DMS153 treated with DMSO at 0.1 percent for 48 hours (cell line): ENCODE measurements around the gene CCDC78.
A peak's percentile ranks its signal among the peaks of the same experiment; 100 is the strongest.
"Not testable (repeated sequence)": the region's sequence is repeated elsewhere in the genome, so short reads cannot be mapped to it uniquely, and the experiment has no call there.

Experiments
- DNase-seq: peaks from one replicate; lab custom pipeline; 2025; ENCODE audit not compliant: unreplicated experiment; lab: John Stamatoyannopoulos, UW

Gene CCDC78

DNA sequence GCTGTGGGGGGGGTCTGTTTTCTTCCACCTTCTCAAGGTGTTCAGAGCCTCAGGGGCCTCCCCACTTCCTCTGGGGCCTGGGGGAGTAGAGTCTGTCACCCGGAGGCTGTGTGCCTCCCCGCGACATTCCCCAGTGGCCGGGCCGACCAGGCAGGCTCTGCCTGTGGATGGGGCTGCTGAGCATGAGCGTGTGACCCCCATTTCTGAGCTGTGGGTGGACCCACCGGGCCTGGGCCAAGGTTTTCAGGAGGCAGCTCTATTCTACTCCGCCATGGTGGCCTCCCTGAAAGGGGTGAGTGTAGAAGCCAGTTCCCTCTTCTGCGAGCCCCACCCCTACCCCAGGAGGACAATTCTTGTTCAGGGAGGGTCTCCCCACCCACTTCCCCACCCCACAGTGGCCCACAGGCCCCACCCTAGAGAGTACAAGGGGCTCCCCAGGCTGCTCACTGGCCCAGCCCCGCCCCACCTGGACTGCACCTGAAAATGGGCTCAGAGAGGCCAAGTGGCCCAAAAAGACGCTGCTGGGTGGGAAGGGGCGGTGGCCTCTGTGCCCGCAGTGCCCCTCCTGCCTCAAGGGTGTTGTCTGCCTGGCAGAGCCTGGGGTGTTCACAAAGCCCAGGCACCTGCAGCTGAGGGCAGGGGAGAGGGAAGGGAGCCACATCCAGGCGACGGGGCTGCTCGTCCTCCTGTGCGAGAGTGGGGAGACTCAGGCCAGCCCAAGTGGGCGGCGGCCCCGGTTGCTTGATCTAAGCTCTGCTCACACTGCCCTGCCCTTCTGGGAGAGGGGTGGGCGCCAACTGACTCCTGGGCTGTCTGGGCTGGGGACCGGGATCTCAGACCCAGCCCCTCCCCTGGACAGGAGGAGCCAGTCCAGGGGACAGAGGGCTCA is 35.6 kb upstream of the CCDC78 start:
- no peak for DNase-seq

- no peak for DNase-seq
Measured at GRCh38 chr16:760545-761343, 34.5 kb upstream of the CCDC78 start, which contains the start of gene MSLN. MSLN (plus strand) TSS chr16:760734; CDS start chr16:762681, 1,947 bp downstream.

DNA sequence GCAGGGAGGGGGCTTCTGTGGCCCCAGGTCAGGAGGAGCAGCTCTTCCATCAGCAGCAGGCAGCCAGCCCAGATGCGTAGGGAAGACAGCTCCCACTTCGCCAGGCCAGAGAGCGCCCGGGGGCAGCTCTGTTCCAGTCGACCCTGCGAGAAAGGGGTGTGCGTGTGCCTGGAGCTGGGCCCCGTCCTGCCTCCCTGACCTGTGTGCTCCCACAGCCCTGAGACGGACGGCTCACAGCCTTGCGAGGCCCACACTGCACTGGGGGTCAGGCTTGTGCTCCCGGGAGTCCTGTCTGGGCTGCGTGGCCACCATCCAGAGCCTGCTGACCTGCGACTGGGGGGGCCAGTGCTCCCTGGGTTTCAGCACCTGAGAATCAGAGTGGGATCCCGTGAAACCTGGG is 33.8 kb upstream of the CCDC78 start:
- DNase-seq, result no peak

DNA sequence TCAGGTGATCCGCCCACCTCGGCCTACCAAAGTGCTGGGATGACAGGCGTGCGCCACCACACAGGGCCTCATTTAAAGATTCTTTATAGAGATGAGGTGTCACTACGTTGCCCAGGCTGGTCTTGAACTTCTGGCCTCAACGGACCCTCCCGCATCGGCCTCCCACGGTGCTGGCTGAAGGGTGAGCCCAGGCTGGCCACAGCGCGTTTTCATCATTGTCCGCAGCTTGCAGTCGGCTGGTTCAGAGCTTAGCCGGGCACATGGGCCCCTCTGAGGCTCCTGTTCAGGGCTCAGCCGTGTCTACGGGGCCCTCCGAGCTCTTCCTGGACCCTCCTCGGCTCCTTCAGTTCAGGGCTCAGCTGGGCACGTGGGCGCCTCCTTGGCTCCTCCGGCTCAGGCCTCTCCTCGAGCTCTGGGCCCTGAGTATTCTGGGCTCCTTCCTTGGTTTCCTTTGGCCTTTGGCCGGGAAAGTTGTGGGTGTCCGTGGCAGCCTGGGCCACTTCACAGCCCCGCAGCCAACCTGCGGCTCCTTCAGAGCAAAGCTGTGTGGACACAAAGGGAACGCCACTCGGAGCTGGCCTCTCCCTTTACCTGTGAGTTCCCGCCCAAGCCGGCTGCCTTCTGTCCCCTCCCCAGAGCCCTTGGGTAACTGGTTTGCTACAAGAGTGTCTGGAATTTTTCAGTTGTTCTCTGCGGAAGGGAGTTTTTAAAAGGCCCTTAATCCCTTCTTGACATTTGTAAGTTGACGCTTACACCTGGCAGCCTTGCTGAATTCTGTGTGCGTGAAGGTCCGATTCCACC is 33.1 kb upstream of the CCDC78 start:
- peak; percentile 8 for DNase-seq

DNA sequence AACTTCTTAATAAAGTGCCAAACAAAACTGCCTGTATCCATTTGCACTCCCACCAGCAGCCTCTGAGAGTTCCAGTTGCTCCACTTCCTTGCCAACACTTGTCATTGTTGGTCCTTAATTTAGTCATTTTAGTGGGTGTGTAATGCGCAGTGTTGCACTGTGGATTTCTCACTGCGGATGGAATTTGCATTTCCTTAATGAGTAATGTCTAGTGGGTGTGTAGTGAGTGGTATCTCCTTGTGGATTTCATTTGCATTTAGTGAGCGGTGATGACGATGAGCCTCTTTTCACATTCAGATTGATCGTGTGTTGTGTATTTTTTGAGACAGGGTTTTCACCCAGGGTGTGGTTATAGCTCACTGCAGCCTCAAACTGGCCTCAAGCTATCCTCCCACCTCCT is 30.2 kb upstream of the CCDC78 start:
- no peak for DNase-seq

DNA sequence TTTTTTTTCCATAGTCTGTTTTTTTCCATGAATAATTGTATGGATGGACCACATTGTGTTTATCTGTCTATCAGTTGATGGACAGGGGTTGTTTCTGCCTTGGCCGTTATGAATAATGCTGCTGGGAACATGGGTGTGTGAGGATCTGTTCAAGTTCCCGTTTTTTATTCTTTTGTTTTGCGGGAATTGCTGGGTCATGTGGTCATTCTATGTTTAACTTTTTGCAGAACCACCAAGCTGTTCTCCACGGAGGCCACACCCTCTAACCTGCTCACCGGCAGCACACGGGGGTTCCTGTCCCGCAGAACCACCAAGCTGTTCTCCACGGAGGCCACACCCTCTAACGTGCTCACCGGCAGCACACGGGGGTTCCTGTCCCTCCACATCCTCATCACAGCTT is 28.4 kb upstream of the CCDC78 start:
- no peak for DNase-seq

DNA sequence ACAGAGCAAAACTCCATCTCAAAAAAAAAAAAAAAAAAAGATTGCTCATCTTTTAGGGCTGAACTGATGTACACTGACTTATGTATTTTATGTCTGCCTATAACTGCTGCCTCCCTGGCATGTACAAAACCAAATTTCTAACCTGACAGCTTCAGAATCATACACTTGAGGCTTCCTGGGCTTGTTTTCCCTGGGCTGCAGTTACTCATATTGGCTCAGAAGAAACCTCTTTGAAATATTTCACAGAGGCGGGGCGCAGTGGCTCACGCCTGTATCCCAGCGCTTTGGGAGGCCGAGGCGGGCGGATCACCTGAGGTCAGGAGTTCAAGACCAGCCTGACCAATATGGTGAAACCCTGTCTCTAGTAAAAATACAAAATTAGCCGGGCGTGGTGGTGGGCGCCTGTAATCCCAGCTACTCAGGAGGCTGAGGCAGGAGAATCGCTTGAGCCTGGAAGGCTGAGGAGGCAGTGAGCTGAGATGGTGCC is 27.9 kb upstream of the CCDC78 start:
- not testable (repeated sequence) for DNase-seq

GRCh38 chr16:752007-752312 is 25.7 kb upstream of the CCDC78 start:
- no peak for DNase-seq

DNA sequence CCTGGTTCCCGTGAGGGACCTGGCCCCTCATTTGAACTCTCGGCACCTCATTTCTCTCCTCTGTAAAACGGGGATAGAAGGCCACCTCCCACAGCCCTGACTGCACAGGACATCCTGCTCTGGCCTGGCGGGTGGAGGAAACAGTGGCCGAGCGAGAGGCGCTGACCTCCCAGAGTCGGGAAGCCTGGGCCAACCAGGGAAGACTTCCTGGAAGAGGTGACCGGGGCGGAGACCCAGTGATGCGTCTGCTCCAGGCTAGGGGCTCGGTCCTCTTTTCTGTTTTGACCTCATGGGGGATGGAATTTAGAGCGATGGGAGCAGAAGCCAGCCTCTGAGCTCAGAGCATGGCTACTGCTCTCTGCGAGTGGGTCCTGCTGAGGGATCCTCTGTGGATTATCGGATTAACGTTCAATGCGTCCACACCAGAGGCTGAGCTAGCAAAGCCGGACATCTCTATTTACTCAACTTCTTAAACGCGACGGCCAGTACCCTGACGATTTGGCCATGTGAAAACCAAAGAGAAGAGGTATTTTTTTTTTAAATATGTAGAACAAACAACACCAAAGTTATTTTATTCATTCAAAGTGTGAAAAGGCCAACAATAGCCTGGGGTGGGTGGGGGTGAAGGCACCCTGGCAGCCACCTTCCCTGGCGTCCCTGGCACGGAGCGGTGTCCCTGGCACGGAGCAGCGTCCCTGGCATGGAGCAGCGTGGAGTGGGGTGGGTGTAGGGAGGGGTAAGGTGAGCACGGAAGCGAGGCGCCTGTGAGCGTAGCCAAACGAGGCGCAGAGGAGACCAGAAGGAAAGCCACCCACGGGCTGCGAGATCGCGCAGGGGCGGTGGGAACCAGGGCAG is 25.1 kb upstream of the CCDC78 start:
- DNase-seq, result no peak

GRCh38 chr16:750485-750884 is 24.2 kb upstream of the CCDC78 start:
- DNase-seq, result no peak

DNA sequence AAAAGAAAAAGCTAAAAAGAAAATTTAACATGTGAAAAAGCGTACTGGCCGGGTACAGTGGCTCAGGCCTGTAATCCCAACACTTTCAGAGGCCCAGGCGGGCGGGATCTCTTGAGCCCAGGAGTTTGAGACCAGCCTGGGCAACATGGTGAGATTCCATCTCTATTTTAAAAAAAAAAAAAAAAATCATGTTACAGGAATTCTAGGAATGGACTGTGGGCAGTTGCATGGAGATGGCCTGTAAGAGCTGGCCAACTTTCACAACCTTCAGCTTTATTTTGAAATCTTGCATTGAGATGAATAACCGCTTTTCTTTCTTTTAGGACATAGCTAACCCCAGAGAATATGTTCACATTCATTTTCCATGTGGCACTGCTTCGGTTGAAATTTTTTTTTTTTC is 22.8 kb upstream of the CCDC78 start:
- DNase-seq, result no peak

- no peak for DNase-seq
Measured at GRCh38 chr16:747978-748746, 21.9 kb upstream of the CCDC78 start.

DNA sequence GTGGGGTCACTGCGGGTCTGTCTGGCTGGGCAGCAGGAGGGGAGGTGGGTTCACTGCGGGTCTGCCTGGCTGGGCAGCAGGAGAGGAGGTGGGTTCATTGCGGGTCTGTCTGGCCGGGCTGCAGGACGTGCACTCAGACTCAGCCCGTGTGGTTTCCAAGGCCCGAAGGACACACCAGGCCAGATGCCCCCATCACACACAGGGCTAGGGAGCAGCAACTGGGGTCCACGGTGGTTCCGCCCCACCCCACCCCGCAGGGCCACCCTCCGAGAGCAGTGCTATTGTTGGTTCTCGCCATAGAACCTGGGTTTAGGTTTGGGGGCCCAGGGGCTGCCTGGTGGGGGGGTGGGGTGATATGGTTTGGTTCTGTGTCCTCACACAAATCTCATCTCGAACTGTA is 20.4 kb upstream of the CCDC78 start:
- DNase-seq, result no peak

DNA sequence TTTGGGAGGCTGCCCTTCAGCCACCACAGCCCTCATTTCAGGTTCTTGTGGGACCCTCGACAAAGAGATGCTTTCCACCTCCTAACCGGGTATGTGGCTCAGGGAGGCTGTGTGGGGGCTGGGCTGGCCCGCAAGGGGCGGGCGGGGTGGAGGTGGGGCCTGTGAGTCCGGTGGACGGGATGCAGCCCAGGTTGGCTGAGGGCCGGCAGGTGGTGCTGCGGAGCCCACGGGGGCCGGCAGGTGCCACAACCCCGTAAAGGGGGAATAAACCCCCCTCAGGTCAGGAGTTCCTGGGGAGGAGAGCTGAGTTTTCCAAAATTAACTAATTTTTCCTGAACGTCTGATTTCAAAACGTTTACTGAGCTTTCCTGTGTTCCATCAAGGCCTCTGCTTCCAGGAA is 19.5 kb upstream of the CCDC78 start:
- no peak for DNase-seq

- no peak for DNase-seq
Measured at GRCh38 chr16:743794-744500, 17.7 kb upstream of the CCDC78 start.

DNA sequence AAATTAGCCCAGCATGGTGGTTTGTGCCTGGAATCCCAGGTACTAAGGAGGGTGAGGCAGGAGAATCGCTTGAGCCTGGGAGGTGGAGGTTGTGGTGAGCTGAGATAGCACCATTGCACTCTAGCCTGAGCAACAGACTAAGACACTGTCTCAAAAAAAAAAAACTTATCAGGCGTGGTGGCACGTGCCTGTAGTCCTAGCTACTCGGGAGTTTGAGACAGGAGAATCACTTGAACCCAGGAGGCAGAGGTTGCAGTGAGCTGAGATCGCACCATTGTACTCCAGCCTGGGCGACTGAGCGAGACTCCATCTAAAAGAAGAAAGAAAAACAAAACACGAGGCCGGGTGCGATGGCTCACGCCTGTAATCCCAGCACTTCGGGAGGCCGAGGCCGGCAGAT is 16.7 kb upstream of the CCDC78 start:
- DNase-seq, result not testable (repeated sequence)

GRCh38 chr16:741986-742629 is 15.9 kb upstream of the CCDC78 start:
- no peak for DNase-seq

DNA sequence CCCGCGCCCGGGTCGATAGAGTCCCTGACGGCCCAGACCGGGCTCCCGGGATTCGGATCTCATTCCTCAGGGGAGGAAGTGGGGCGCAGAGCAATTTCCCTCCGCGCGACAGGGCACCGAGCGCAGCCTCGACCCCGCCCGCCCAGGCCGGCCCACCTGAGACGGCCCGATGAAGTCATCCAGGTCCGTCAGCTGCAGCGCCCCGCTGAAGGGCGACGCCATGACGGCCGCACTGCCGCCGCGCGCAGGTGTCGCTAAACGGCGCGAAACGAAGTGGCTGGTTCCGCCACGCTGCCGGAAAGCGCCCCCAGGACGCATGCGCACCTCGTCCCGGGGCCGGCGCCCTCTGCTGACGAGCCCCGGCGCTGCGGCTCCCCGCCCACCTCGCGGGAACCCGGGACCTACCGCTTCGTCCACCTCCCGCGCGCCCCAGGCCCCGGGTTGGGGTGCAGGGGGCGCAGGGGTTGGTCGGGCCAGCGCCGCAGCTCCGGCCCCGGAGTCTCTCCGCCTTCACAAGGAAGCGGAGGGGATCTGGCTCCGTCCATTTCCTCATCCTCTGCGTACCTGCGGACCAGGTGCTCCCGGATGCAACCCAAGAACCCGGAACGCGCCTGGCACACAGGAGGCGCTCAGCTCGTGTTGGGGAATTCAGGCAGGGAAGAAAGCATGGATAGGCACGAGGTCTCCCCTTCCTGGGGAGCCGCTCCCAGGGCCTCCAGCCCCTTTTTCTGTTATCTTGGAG is 14.7 kb upstream of the CCDC78 start, which contains the start of gene CIAO3:
CIAO3 (minus strand) TSS at position 234 of the 742 bp plus-strand sequence; CDS start at position 222, 12 bp downstream.
- peak; percentile 75 for DNase-seq
